ACC112 (cell line): ENCODE data around the gene PSMB3.

Experiments
- H2AFZ ChIP-seq: fragments of 200-600 bp; sonication (generic); one replicate; pipeline ENCODE4 v1.6.0; 2017; ENCODE audit warnings: antibody characterized with exemption, low read length; ENCODE audit not compliant: unreplicated experiment
- H3K27ac ChIP-seq: fragments of 200-600 bp; sonication (generic); 2 replicates; pipeline ENCODE4 v1.5.1; 2014; ENCODE audit warnings: low read depth, mild to moderate bottlenecking, antibody characterized with exemption, low read length, moderate library complexity
- H3K27me3 ChIP-seq: fragments of 200-600 bp; sonication (generic); 2 replicates; pipeline ENCODE4 v1.6.1; 2014; ENCODE audit warnings: mild to moderate bottlenecking, antibody characterized with exemption, low read length, moderate library complexity, mixed read lengths; ENCODE audit not compliant: insufficient read depth
- H3K36me3 ChIP-seq: fragments of 200-600 bp; sonication (generic); 2 replicates; pipeline ENCODE4 v1.6.1; 2016; ENCODE audit warnings: mild to moderate bottlenecking, antibody characterized with exemption, low read length, moderate library complexity, mixed read lengths; ENCODE audit not compliant: insufficient read depth
- H3K4me1 ChIP-seq: fragments of 200-600 bp; sonication (generic); one replicate; pipeline ENCODE4 v1.6.1; 2016; ENCODE audit warnings: low read length, mixed read lengths; ENCODE audit not compliant: insufficient read depth, unreplicated experiment, control insufficient read depth
- H3K4me3 ChIP-seq: fragments of 200-600 bp; sonication (generic); 2 replicates; pipeline ENCODE4 v1.5.1; 2014; ENCODE audit warnings: mild to moderate bottlenecking, low read depth, low read length
- H3K79me2 ChIP-seq: fragments of 200-600 bp; sonication (generic); one replicate; pipeline ENCODE4 v1.6.0; 2016; ENCODE audit warnings: low read length; ENCODE audit not compliant: control insufficient read depth, unreplicated experiment, insufficient read depth

Gene PSMB3

GRCh38 chr17:38746004-38746848 is 6.3 kb upstream of the PSMB3 start:
- H3K4me3 ChIP-seq, result peak overlapping the region; percentile 93
- peaks cover 64% of the 10 kb centered on the region for H3K79me2 ChIP-seq
- peak overlapping the region; percentile 4 for H2AFZ ChIP-seq
- H3K4me1 ChIP-seq, result peaks cover 45% of the 10 kb centered on the region
- no peaks in the 10 kb centered on the region for H3K27me3 ChIP-seq
- no peaks in the 10 kb centered on the region for H3K36me3 ChIP-seq
- H3K27ac ChIP-seq, result no peak overlapping the region

DNA sequence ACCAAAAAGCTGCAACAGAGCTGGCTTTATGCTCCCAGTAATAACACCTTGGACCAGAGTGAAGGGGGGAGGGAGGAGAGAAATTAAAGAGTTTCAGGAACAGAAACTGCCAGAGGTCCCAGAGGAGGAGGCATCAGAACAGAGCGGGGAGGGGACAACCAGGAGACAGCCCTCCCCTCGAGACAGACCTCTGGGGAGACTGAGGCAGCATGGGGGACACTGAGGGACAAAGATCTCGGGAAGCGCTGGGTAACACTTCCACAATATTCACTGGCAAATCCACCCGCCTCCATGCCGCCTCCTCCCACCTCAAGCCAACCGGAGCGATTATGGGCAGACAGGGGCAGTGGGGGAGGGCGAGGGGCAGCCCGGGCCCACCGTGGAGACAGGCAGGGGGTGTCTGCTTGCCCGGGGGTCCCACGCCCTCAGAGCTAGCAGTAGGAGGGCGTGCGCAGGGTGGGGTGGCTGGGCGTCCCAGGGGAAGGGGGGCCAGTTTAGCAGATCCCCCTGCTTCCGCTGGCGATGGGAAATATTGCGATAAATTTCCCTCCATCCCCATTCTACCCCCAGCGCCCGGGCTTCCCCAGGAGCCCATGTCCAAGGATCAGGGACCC is 5.6 kb upstream of the PSMB3 start:
- peaks cover 57% of the 10 kb centered on the region for H3K79me2 ChIP-seq

DNA sequence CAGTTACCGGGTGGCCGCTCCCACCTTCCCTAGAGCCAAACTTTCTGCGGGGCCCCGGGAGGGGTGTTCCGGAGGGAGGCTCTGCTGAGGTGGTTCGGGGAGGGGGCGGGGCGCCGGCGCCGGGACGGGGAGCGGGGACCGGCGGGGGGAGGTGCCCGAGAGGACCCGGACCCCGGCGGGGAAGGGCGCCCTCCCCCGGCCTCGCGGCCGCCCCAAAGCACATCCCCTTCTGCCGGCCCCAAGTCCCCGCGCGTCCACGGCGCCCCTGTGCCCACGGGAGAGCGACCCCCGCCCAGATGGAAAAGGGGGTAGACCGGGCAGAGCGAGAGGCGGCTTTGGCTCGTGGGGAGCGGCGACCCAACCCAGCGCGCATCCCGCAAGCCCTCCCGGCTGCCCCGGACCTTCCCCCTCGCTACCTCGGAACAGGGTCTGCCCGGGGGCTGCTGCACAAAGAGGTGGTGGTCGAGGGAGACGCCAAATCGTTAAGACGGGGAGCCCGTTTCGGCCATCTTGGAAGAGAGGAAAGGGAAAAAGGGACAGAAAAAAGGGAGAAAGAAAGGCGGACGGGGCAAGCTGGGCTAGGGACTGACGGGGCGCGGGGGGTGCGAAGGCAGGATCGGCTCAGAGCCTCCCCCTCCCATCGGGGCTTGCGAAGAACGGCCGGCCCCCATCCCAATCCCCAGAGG is 4.9 kb upstream of the PSMB3 start:
- Histone ChIP-seq H3K27me3 (no peaks in the 10 kb centered on the region), H3K27ac (peak overlapping the region; percentile 38; the same call in 1 of the 2 replicates), H3K79me2 (peaks cover 52% of the 10 kb centered on the region), H3K36me3 (no peaks in the 10 kb centered on the region), H2AFZ (peak overlapping the region; percentile 51), H3K4me1 (peaks cover 32% of the 10 kb centered on the region), H3K4me3 (peak overlapping the region; percentile 93)

More for the DNA sequence above, 5.6 kb upstream of the PSMB3 start:
- Histone ChIP-seq H3K4me1 (peaks cover 38% of the 10 kb centered on the region), H3K36me3 (no peaks in the 10 kb centered on the region), H3K4me3 (peak overlapping the region; percentile 93), H2AFZ (peak overlapping the region; percentile 4), H3K27me3 (no peaks in the 10 kb centered on the region), H3K27ac (peak overlapping the region; percentile 6; the same call in 1 of the 2 replicates)

DNA sequence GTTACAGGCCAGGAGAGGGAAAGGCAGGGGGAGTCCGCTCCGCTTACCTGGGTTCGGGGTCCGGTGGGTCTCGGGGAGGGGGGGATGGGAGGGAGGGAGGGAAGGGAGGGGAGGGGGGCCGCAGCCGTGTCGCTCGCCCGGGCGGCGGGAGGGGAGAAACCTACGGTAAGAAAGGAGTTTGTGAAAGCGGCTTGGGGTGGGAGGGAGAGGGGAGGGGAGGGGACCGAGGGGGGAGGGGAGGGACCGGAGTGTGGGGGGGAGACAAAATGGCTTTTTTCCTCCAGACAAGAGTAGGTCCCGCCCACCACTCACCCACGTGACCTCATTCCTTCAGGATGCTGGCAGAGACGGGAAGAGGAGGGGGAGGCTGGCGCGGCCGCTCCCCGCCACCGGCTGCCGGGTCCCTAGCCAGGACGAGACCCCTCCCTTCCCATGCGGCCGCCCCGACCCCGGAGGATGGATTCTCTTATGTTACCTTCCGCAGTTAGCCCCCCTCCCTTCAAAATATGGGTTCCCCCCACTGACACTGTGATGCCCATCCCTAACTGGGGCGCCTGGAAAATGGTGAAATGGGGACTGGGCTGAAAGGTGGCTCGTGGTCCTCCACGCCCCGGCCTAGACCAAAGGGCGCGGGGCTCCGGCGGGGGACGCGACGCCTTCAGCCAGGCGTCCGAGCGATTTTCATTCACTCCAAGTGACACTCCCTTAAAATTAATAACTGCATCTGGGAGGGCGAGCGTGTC is 4.2 kb upstream of the PSMB3 start, which contains the start of gene PCGF2:
Gene PCGF2, minus strand, starts transcription at position 188 of the 743 bp plus-strand sequence. CDS start 7,934 bp downstream, outside the sequence.
- Histone ChIP-seq H3K4me1 (peaks cover 25% of the 10 kb centered on the region), H3K27me3 (no peaks in the 10 kb centered on the region), H3K4me3 (peak within 1 kb of the TSS; percentile 93), H3K36me3 (no peaks in the 10 kb centered on the region), H2AFZ (peak within 1 kb of the TSS; percentile 71), H3K27ac (peak within 1 kb of the TSS; percentile 38), H3K79me2 (peaks cover 54% of the 10 kb centered on the region)

GRCh38 chr17:38748892-38749222 is 3.7 kb upstream of the PSMB3 start:
- no peaks in the 10 kb centered on the region for H3K27me3 ChIP-seq
- H3K79me2 ChIP-seq, result peaks cover 53% of the 10 kb centered on the region
- peak overlapping the region; percentile 87 for H3K4me3 ChIP-seq
- peak overlapping the region; percentile 32 for H3K27ac ChIP-seq
- peak overlapping the region; percentile 71 for H2AFZ ChIP-seq
- peaks cover 26% of the 10 kb centered on the region for H3K4me1 ChIP-seq
- no peaks in the 10 kb centered on the region for H3K36me3 ChIP-seq

DNA sequence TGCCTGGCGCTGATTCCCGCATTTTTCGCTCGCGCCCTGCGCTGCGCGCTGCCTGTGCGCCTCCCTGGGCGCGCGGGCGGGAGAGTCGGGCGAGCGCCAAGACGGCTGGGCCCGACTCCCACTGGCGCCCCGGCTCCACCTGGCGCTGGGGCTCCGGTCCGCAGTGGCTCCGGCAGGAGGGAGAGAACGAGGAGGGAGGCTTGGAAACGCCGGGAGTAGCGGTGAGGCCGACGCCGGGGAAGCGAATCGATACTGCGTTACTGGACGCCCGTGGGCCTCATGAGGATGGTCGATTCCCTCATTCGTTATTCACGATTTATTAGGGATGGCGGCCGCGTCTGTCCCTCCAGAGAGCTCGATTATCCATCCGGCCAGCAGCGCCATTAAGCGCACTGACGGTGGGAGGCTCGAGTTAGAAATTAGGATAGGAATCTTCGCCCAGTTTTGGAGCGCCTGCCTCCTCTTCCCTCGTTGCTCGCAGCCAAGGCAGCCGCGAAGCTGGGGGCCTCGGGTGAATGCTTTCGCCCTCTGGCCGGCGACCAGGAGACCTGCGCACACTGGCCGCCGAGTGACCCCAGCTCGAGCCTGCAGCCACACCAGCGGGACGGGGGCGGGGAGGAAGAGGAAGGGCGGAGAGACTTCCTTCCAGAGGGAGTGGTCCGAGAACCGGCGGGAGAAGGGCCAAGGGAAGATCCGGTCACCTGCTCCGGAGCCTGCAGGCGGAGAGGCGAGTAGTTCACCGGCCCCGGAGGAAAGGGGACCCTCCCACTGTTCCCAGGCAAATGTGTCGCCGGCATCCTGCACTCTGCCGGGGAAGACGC is 3.1 kb upstream of the PSMB3 start:
- H3K27ac ChIP-seq, result peak overlapping the region; percentile 32
- H3K27me3 ChIP-seq, result no peaks in the 10 kb centered on the region
- H3K4me1 ChIP-seq, result peaks cover 27% of the 10 kb centered on the region
- H3K4me3 ChIP-seq, result peak overlapping the region; percentile 87
- peak overlapping the region; percentile 71 for H2AFZ ChIP-seq
- peaks cover 53% of the 10 kb centered on the region for H3K79me2 ChIP-seq
- 0 out of 2 replicates have a peak, but pooled peaks cover under 1% of the 10 kb centered on the region for H3K36me3 ChIP-seq

DNA sequence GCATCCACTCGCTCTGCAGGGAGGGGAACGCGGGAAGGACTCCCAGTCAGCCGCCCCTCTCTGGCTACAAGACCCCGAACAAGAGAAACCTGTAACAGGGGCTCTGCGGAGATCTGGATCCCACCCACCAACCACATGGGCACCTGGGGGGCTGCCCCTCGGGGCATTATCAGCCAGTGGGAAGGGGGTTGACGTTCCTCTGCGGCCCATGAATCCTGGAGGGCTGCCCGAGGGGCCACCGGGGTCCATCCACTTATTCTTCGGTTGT is 2.6 kb upstream of the PSMB3 start:
- H3K27me3 ChIP-seq, result no peaks in the 10 kb centered on the region
- H3K27ac ChIP-seq, result no peak overlapping the region
- peak overlapping the region; percentile 87 for H3K4me3 ChIP-seq
- H2AFZ ChIP-seq, result no peak overlapping the region
- peaks cover 54% of the 10 kb centered on the region for H3K79me2 ChIP-seq
- H3K36me3 ChIP-seq, result 0 out of 2 replicates have a peak, but pooled peaks cover 6% of the 10 kb centered on the region
- H3K4me1 ChIP-seq, result peaks cover 27% of the 10 kb centered on the region

DNA sequence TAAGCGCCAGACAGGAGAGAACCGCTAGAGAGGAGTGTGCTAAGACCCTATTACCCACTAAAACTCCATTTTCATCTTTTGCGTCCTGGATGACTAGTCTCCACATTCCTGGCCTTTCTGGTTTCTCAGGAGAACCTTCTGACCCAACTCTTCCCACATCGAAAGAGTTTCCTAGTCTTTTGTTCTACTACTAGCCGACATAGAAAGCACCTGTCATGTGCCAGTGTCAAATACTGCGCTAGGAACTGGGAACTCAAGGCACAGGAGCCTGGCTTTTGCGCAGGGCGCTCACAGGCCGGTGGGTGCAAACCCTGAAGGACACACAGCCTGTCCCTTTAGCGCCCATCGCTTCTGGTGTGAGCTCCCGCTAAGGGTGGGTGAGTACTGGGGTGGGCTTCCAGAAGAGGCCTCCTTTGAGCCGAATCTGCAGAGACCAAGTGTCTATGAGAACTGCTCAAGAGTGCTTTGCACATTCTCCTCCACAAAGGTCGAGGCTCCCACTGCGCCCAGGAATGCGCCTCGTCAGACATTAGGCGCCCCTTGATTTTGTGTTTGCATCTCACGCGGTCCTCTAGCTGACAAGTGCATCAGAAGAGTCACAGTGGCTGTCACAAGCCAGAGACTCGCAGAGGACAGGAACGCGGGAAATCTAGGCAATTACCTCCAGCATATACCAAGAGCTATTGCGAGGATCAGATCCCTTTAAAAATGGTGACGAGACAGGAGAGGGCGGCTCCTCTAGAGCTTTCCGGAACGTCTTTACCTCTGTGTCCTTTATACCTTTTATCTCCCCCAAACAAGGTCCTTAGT is 2.0 kb upstream of the PSMB3 start:
- Histone ChIP-seq H3K4me1 (peaks cover 27% of the 10 kb centered on the region), H3K27ac (no peak overlapping the region), H3K27me3 (no peaks in the 10 kb centered on the region), H3K79me2 (peaks cover 50% of the 10 kb centered on the region), H3K36me3 (0 out of 2 replicates have a peak, but pooled peaks cover 6% of the 10 kb centered on the region), H2AFZ (no peak overlapping the region), H3K4me3 (peak overlapping the region; percentile 87)

DNA sequence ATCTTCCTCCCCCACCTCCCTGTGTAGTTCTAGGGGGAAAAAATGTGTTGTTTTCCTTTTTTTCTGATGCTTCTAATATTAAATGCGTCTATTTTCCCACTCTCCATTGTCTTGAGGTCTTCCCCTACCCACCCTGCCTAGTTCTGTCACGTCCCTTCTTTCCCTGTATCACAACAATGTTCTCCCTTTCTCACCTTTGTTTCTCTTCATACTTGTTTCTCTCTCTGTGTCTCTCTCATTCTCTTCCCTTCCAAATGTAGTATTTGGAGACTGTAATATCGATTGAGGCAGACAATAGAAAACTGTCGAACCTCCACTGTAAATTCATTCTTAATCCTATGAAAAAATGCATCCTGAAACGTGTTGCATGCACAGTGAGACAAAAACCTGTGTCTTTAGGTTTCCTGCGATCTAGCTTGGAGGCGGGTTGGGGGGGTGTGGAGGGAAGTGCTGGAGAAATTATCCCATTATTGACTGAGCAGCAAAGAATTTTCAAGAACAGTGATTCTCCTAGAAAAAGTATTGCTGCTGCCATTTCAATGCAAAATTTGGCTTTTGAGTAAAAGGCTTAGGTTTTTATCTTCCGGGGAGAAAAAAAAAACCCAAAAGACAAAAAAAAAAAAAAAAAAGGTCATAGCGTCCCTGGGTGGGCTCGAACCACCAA is 1.3 kb upstream of the PSMB3 start:
- Histone ChIP-seq H3K4me1 (peaks cover 22% of the 10 kb centered on the region), H3K4me3 (peak overlapping the region; percentile 87), H3K27me3 (no peaks in the 10 kb centered on the region), H3K79me2 (peaks cover 43% of the 10 kb centered on the region), H2AFZ (peak overlapping the region; percentile 31), H3K36me3 (peaks cover 12% of the 10 kb centered on the region), H3K27ac (no peak overlapping the region)
